GM12872 (cell line): ENCODE results near the gene TTC7B.

ENCODE experiments used
- TF ChIP-seq, protein P1 (sequence below): IDR thresholded peaks from 3 replicates; pipeline ENCODE4 v1.5.1; 2011; ENCODE audit warnings: low read depth, mild to moderate bottlenecking, low read length, moderate library complexity; ENCODE audit not compliant: insufficient read depth

The TTC7B gene

DNA sequence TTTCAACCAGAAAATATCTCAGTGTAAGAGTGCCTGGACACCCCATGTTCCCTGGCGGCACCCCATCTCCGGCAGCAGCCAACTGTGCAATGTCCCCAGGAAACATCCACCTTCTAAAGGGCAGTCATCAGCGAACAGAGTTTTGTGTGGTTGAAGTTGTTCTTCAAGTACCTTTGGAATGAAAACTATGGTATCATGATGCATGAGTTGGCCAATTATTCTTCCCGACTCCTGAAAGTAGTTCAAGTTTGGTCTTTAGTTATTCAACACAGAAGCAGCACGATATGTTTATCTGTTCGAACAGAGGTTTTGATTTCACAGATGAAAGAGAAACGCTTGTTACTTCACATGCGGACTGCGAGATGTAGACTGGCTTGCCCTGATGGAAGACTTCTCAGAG is 21.1 kb upstream of the TTC7B start:
- TF ChIP-seq, protein P1, sequence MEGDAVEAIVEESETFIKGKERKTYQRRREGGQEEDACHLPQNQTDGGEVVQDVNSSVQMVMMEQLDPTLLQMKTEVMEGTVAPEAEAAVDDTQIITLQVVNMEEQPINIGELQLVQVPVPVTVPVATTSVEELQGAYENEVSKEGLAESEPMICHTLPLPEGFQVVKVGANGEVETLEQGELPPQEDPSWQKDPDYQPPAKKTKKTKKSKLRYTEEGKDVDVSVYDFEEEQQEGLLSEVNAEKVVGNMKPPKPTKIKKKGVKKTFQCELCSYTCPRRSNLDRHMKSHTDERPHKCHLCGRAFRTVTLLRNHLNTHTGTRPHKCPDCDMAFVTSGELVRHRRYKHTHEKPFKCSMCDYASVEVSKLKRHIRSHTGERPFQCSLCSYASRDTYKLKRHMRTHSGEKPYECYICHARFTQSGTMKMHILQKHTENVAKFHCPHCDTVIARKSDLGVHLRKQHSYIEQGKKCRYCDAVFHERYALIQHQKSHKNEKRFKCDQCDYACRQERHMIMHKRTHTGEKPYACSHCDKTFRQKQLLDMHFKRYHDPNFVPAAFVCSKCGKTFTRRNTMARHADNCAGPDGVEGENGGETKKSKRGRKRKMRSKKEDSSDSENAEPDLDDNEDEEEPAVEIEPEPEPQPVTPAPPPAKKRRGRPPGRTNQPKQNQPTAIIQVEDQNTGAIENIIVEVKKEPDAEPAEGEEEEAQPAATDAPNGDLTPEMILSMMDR, result no peak

DNA sequence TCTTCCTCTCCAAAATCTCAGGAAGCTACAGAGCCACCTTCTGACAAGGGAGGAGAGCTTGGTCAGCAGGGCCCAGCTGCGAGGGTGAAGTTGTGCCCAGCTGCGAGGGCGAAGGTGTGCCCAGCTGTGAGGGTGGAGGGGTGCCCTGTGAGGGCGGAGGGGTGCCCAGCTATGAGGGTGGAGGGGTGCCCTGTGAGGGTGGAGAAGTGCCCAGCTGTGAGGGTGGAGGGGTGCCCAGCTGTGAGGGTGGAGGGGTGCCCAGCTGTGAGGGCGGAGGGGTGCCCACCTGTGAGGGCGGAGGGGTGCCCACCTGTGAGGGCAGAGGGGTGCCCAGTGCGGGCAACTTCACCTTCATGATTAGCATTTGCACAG is 20.4 kb upstream of the TTC7B start:
- TF ChIP-seq, protein P1, result no peak

DNA sequence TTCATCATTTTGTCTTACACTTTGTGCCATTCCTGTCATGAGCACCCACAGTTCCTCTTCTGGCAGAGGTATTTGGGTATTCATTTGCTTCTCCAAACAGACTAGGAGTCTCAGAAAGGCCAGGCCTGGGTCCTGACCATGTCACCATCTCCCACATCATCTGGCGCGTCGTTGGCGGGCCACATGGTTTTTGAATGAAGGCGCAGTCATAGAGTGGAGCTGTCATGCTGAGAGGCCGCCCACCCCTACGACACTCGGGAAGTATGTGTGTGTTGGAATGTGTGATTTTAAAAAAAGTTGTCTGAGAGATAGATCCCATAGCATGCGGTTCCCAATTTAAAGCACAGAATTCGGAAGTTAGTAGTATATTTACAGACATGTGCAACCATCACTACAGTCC is 15.6 kb upstream of the TTC7B start:
- TF ChIP-seq, protein P1, result no peak

DNA sequence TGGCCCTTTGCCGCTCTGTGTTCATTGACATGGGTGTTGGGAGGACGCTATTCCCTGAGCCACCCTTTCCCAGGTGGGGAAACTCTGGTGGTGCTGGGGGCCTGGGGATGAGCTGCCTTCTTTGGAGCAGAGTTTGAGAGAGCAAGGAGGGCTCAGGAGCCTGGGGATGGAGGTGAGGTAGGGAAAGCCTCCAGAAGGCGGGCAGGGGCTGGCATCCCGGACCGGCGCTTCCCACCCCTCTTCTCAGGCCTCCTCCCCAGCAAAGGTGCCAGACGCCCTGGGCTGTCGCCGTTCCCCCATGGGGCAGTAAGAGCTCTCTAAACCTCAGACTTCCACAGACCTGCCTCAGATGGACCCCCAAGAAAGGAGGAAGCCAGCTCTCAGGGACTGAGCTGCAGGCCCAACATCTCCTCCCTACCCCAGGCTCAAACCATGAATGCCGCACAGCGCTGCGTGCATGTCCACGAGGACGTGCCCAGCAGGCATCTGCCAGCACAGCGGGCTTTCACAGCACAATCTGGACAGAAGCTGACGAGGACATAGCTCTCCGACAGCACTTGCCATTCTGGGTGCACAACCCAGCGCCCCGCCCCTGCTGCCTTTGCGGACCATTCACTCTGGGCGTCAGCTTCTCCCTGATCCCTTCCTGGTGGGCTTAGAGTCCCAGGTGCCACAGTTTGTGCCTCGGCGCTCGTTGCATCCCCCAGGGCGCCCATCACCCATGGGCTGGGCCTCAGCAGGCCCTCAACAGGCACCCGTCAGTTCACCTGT is 14.9 kb upstream of the TTC7B start:
- TF ChIP-seq, protein P1, result no peak

DNA sequence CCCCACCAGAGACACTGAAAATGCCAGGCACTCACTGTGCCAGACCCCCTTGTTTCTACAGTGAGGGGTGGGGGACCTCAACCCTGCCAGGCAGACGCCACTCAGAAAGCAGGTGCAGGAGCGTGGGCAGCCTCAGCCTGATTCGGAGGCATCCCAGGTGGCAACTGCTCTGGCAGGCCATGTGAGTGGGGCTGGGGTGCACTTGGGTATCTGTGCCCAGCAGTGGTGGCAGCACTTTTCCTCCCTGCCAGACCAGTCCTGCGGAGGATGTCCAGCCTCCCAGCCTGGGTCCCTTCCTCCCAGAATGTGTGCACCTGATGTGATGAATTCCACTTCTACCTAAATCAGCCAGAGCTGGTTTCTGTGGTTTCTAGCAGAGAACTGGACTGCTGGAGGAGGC is 13.4 kb upstream of the TTC7B start:
- TF ChIP-seq, protein P1, result no peak

DNA sequence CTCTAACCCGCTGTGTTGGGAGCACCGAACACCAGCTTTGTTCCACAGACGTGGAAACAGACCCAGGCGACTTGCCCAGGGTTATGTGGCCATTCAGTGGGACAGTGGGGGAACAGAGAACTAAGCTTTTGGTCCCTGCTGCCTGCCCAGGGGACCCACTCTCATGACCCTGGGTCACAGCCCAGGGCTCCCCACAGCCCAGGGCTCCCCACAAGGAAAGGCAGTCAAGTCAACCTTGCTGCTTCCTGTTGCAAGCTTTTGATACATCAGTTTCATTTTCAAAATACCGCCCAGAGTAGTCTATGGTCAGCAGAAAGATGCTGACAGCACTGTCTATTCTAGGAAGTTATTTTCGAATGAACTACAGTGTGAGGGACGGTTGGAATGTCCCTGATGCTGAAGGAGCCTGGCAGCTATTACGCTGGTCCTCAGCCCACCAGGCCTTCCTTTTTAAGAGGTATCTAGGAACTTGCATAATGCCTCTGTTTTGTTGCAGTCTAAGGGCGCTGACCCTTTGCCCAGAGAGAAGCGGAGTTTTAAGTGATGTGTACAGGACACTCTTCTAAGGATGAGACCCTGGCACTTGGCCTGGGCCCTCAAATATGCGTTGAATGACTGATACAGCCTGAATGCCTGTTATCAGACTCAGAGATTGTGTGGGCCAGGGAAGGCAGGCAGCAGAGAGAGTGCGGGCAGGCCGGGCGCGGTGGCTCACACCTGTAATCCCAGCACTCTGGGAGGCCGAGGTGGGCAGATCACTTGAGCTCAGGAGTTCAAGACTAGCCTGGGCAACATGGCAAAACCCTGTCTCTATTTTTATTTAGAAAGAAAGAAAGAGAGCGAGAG is 12.6 kb upstream of the TTC7B start:
- TF ChIP-seq, protein P1, result no peak

DNA sequence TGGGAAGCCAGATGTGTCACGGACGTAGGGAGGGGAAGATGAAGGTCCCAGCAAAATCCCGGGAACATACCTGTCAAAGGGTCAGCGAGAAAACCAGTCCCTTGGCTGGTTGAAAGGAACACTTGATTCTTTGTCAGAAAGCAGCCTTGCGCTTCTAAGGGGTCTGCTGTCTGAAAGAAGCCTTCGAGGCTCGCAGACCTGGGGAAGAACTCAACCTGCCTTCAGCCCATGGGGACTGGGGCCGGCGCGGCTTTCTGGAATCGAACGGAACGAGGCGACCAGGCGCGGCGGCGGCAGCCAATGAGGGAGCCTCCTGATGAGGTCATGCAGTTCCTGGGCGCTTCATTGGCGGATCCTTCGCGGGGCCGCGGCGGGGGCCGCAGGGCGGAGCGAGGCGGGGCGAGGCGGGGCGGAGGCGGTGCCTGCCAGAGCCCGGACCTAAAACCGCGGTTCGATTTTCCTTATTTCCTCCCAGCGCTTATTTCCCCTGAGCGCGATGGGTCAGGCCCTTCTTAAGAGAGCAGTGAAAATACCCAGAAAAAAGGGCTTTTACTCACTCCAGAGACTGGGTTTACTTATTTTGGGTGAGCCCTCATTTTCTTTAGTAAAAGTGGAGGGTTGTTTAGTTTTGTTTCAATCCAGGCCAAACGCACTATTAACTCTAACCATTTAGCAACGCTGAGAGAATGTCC is 11.8 kb upstream of the TTC7B start:
- TF ChIP-seq, protein P1, result no peak
